ENCODE data around the gene SNURF. TPM values are rescaled to one million over a fixed set of nuclear protein-coding genes. Genes with fewer than 3 reads are reported as not detected.

The SNURF gene
- total RNA-seq, 1 donor from 2014 or later: 4.7 TPM

GRCh38 chr15:24945711-24946110 lies 9.1 kb upstream of the SNURF start:
- FAIRE-seq (no peak), DNase-seq (ENCODE audit: low read depth) (no peak)
- H3K27me3 ChIP-seq (ENCODE audit: control insufficient read depth, insufficient read depth, low read length): no peaks in the 10 kb centered on the region
- no peak for TF ChIP-seq CTCF (IDR thresholded peaks at IDR 0.05; ENCODE audit: insufficient read depth, low read length, severe bottlenecking)
- no peaks in the 10 kb centered on the region for H3K36me3 ChIP-seq (ENCODE audit: control insufficient read depth, insufficient read depth, low read length)
- H3K4me3 ChIP-seq (ENCODE audit: low read depth, low read length): no peak overlapping the region

- no peak for TF ChIP-seq CTCF (IDR thresholded peaks at IDR 0.05; ENCODE audit: insufficient read depth, low read length, severe bottlenecking)
- FAIRE-seq: no peak
- no peaks in the 10 kb centered on the region for H3K27me3 ChIP-seq (ENCODE audit: control insufficient read depth, insufficient read depth, low read length)
- H3K36me3 ChIP-seq (ENCODE audit: control insufficient read depth, insufficient read depth, low read length): no peaks in the 10 kb centered on the region
- DNase-seq (ENCODE audit: low read depth): no peak
- H3K4me3 ChIP-seq (ENCODE audit: low read depth, low read length): no peak overlapping the region
These were observed 6.3 kb upstream of the SNURF start for GRCh38 chr15:24948495-24948894.

- H3K27me3 ChIP-seq (ENCODE audit: control insufficient read depth, insufficient read depth, low read length): no peaks in the 10 kb centered on the region
- DNase-seq (ENCODE audit: low read depth) (no peak), FAIRE-seq (no peak)
- H3K4me3 ChIP-seq (ENCODE audit: low read depth, low read length): peak overlapping the region; percentile 59
- TF ChIP-seq CTCF (IDR thresholded peaks at IDR 0.05; ENCODE audit: insufficient read depth, low read length, severe bottlenecking): no peak
- no peaks in the 10 kb centered on the region for H3K36me3 ChIP-seq (ENCODE audit: control insufficient read depth, insufficient read depth, low read length)
These were observed 739 bp downstream of the SNURF start for GRCh38 chr15:24955531-24955921.

GRCh38 chr15:24956111-24956838 lies 1.5 kb downstream of the SNURF start:
- TF ChIP-seq CTCF (IDR thresholded peaks at IDR 0.05; ENCODE audit: insufficient read depth, low read length, severe bottlenecking): no peak
- FAIRE-seq: no peak

GRCh38 chr15:24957691-24958090 lies 2.9 kb downstream of the SNURF start:
- no peak for FAIRE-seq
- H3K36me3 ChIP-seq (ENCODE audit: control insufficient read depth, insufficient read depth, low read length): no peaks in the 10 kb centered on the region
- no peak for TF ChIP-seq CTCF (IDR thresholded peaks at IDR 0.05; ENCODE audit: insufficient read depth, low read length, severe bottlenecking)
- no peaks in the 10 kb centered on the region for H3K27me3 ChIP-seq (ENCODE audit: control insufficient read depth, insufficient read depth, low read length)
- H3K4me3 ChIP-seq (ENCODE audit: low read depth, low read length): no peak overlapping the region
- no peak for DNase-seq (ENCODE audit: low read depth)

More at GRCh38 chr15:24956111-24956838, 1.5 kb downstream of the SNURF start:
- H3K4me3 ChIP-seq (ENCODE audit: low read depth, low read length): peak overlapping the region; percentile 59
- H3K27me3 ChIP-seq (ENCODE audit: control insufficient read depth, insufficient read depth, low read length): no peaks in the 10 kb centered on the region
- H3K36me3 ChIP-seq (ENCODE audit: control insufficient read depth, insufficient read depth, low read length): no peaks in the 10 kb centered on the region
- DNase-seq (ENCODE audit: low read depth): peak; percentile 62

- DNase-seq (ENCODE audit: low read depth) (no peak), FAIRE-seq (no peak)
- TF ChIP-seq CTCF (IDR thresholded peaks at IDR 0.05; ENCODE audit: insufficient read depth, low read length, severe bottlenecking): no peak
- no peak overlapping the region for H3K4me3 ChIP-seq (ENCODE audit: low read depth, low read length)
- no peaks in the 10 kb centered on the region for H3K27me3 ChIP-seq (ENCODE audit: control insufficient read depth, insufficient read depth, low read length)
- H3K36me3 ChIP-seq (ENCODE audit: control insufficient read depth, insufficient read depth, low read length): no peaks in the 10 kb centered on the region
These were observed 7.2 kb downstream of the SNURF start for GRCh38 chr15:24961967-24962366.
